ENCODE results near the gene ARFGAP1.
A peak's percentile ranks its signal among the peaks of the same experiment; 100 is the strongest.

The ARFGAP1 gene

GRCh38 chr20:63272105-63273058 is at the start of gene ARFGAP1:
ARFGAP1 (plus strand) TSS chr20:63272813; CDS start chr20:63275581, 2,768 bp downstream.
- no peak for TF ChIP-seq CTCF (IDR thresholded peaks at IDR 0.05; ENCODE audit: low read depth, low read length)
- peak within 1 kb of the TSS; percentile 97 for H3K4me3 ChIP-seq (ENCODE audit: low read depth, low read length)

- TF ChIP-seq CTCF (IDR thresholded peaks at IDR 0.05; ENCODE audit: low read depth, low read length), result peak; percentile 83
- H3K4me3 ChIP-seq (ENCODE audit: low read depth, low read length), result no peak overlapping the region
These were observed 49.3 kb upstream of the ARFGAP1 start for GRCh38 chr20:63223121-63223825.

GRCh38 chr20:63223826-63224207 is 48.8 kb upstream of the ARFGAP1 start:
- no peak overlapping the region for H3K4me3 ChIP-seq (ENCODE audit: low read depth, low read length)
- TF ChIP-seq CTCF (IDR thresholded peaks at IDR 0.05; ENCODE audit: low read depth, low read length), result no peak

- no peak overlapping the region for H3K4me3 ChIP-seq (ENCODE audit: low read depth, low read length)
- TF ChIP-seq CTCF (IDR thresholded peaks at IDR 0.05; ENCODE audit: low read depth, low read length), result peak; percentile 23
These were observed 48.1 kb upstream of the ARFGAP1 start for GRCh38 chr20:63224412-63225081.

- H3K4me3 ChIP-seq (ENCODE audit: low read depth, low read length), result no peak overlapping the region
- TF ChIP-seq CTCF (IDR thresholded peaks at IDR 0.05; ENCODE audit: low read depth, low read length), result no peak
These were observed 47.5 kb upstream of the ARFGAP1 start for GRCh38 chr20:63225082-63225454.

DNA sequence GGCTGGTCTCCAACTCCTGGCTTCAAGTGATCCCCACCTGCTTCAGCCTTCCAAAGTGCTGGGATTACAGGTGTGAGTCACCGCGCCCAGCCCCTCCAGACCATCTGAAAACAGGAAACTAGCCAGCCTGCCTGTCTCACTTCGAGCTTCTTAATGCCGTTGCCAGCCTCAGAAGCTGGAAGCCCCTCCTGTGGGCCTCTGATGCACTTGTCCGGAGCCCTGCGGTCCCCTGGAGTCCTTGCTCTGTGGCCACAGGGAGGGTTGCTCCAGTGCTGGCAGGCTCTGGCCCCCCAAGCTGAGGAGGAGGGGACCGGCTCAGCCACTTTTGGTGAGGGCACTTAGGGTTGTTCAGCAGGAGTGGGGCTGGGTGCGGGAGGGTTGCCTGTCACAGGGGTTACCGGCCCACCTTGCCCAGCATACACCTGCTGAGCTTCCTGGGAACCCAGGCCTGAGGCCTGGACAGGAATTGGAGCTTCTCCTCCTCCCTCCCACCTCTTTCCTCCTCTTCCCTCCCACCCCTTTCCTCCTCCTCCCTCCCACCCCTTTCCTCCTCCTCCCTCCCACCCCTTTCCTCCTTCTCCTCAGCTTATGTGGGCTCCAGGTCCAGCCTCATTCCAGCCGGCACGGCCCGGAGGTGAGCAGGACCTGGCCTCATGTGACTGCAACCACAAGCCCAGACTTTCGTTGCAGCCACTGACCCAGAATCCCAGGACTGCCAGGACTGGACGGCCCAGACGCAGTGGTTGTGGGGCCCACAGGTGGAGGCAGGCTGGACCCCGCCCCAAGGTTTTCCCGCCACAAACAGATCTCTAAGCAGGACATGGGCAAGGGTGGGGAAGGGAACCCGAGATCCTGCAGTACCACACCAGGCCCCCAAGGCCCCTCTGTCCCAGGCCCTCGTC is 46.3 kb upstream of the ARFGAP1 start:
- TF ChIP-seq CTCF (IDR thresholded peaks at IDR 0.05; ENCODE audit: low read depth, low read length), result no peak
- no peak overlapping the region for H3K4me3 ChIP-seq (ENCODE audit: low read depth, low read length)
